ENCODE measurements around the gene PITPNC1. TPM values are rescaled to one million over a fixed set of nuclear protein-coding genes. Genes with fewer than 3 reads are reported as not detected.

The PITPNC1 gene
- total and polyA plus RNA-seq, 2 of the 13 experiments (the other 11 are each of a cell fraction or from before 2014, with no cell fraction given), result 4.1 to 5.7 TPM

DNA sequence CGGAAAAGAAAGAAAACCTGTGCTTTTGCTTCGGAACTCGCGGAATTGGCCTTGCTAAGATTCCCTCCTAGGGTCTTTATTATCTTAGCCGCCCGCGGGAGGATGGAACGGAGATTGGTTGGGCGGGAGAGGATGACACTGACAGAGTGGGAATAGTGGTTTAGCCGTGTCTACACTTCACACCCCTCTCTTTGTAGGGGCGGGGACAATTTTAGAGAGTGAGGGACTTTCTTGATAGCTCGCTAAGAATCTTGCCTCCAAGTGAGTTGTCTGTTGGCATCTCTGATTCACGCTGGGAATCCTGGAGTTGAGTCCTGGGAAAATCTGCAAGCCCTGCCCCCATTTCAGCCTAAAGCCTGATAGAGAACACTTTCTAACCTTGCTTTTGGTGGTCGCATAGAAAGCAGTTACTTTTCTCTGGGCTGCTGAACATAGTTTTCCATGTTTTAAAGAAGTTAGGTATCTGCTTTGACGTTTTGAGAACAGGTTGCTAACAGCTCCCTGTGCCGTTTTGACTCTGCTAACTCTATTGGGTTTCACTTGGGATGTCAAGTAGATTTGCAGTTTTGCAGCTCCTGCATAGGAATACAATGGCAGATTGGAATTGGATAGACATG, 341.4 kb downstream of the PITPNC1 start (continued):
- TF ChIP-seq ASH2L (IDR thresholded peaks at IDR 0.05; ENCODE audit: insufficient read length, low read depth, low read length) (no peak), ZNF879 (CRISPR knock-in tag; IDR thresholded peaks at IDR 0.05) (0 out of 2 replicates have a peak, but pooled peaks have one; percentile 30), TBL1XR1 (IDR thresholded peaks at IDR 0.05; ENCODE audit: borderline replicate concordance, low read length, partially characterized antibody) (no peak), ZNF761 (CRISPR knock-in tag; conservative IDR thresholded peaks at IDR 0.05) (0 out of 2 replicates have a peak, but pooled peaks have one; percentile 4), KDM4B (CRISPR knock-in tag; IDR thresholded peaks at IDR 0.05) (0 out of 2 replicates have a peak, but pooled peaks have one; percentile 17), SMYD3 (CRISPR knock-in tag; IDR thresholded peaks at IDR 0.05) (peak; percentile 85; the same call in 1 of the 2 replicates)
- TF ChIP-seq, protein P1, sequence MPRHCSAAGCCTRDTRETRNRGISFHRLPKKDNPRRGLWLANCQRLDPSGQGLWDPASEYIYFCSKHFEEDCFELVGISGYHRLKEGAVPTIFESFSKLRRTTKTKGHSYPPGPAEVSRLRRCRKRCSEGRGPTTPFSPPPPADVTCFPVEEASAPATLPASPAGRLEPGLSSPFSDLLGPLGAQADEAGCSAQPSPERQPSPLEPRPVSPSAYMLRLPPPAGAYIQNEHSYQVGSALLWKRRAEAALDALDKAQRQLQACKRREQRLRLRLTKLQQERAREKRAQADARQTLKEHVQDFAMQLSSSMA (CRISPR knock-in tag; IDR thresholded peaks at IDR 0.05), result 0 out of 2 replicates have a peak, but pooled peaks have one; percentile 1
- TF ChIP-seq, protein P2, sequence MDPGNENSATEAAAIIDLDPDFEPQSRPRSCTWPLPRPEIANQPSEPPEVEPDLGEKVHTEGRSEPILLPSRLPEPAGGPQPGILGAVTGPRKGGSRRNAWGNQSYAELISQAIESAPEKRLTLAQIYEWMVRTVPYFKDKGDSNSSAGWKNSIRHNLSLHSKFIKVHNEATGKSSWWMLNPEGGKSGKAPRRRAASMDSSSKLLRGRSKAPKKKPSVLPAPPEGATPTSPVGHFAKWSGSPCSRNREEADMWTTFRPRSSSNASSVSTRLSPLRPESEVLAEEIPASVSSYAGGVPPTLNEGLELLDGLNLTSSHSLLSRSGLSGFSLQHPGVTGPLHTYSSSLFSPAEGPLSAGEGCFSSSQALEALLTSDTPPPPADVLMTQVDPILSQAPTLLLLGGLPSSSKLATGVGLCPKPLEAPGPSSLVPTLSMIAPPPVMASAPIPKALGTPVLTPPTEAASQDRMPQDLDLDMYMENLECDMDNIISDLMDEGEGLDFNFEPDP (CRISPR knock-in tag; conservative IDR thresholded peaks at IDR 0.05), result 0 out of 2 replicates have a peak, but pooled peaks have one; percentile 88
- TF ChIP-seq, protein P3, sequence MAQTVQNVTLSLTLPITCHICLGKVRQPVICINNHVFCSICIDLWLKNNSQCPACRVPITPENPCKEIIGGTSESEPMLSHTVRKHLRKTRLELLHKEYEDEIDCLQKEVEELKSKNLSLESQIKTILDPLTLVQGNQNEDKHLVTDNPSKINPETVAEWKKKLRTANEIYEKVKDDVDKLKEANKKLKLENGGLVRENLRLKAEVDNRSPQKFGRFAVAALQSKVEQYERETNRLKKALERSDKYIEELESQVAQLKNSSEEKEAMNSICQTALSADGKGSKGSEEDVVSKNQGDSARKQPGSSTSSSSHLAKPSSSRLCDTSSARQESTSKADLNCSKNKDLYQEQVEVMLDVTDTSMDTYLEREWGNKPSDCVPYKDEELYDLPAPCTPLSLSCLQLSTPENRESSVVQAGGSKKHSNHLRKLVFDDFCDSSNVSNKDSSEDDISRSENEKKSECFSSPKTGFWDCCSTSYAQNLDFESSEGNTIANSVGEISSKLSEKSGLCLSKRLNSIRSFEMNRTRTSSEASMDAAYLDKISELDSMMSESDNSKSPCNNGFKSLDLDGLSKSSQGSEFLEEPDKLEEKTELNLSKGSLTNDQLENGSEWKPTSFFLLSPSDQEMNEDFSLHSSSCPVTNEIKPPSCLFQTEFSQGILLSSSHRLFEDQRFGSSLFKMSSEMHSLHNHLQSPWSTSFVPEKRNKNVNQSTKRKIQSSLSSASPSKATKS (CRISPR knock-in tag; IDR thresholded peaks at IDR 0.05), result 0 out of 2 replicates have a peak, but pooled peaks have one; percentile 2
